A549 (cell line): ENCODE results near the gene MPP3.
A peak's percentile ranks its signal among the peaks of the same experiment; 100 is the strongest.

Source experiments
- EP300 ChIP-seq, 2 experiments: fragments of >200 bp; sonication (Bioruptor Twin); formaldehyde crosslinking; IDR thresholded peaks; 2 replicates in 1 of 2; 3 replicates in 1 of 2; pipeline ENCODE4 v1.6.1; 2016 to 2017
- ESRRA ChIP-seq: fragments of 150-350 bp; IDR thresholded peaks from 2 replicates; pipeline ENCODE4 v1.6.1; 2014; ENCODE audit warnings: mild to moderate bottlenecking, low read length, borderline replicate concordance
- JUN ChIP-seq, 2 experiments: fragments of >200 bp; sonication (Bioruptor Twin); formaldehyde crosslinking; IDR thresholded peaks; 2 replicates in 1 of 2; 3 replicates in 1 of 2; pipeline ENCODE4 v1.6.1; 2016 to 2017
- NFE2L2 ChIP-seq: fragments of 150-350 bp; conservative IDR thresholded peaks from 2 replicates; pipeline ENCODE4 v1.6.1; 2014; ENCODE audit warnings: low read length
- POLR2A ChIP-seq: IDR thresholded peaks from 2 replicates; pipeline ENCODE4 v1.6.1; 2012; ENCODE audit warnings: mild to moderate bottlenecking, low read length
- RAD21 ChIP-seq, 2 experiments: fragments of >200 bp in 1 of 2; sonication (Bioruptor Twin) in 1 of 2; formaldehyde crosslinking in 1 of 2; IDR thresholded peaks in 1 of 2; conservative IDR thresholded peaks in 1 of 2; 2 replicates in 1 of 2; 3 replicates in 1 of 2; pipeline ENCODE4 v1.6.1; 2012 to 2018; ENCODE audit warnings: inconsistent platforms in 1 of 2
- SMC3 ChIP-seq: fragments of >200 bp; sonication (Bioruptor Twin); formaldehyde crosslinking; IDR thresholded peaks from 3 replicates; pipeline ENCODE4 v1.6.1; 2018; ENCODE audit warnings: inconsistent platforms
- TF ChIP-seq, protein P1 (sequence below): fragments of >200 bp; sonication (Bioruptor Twin); formaldehyde crosslinking; IDR thresholded peaks from 3 replicates; pipeline ENCODE4 v1.5.1; 2016
- TF ChIP-seq, protein P2 (sequence below): fragments of 150-350 bp; IDR thresholded peaks from 2 replicates; pipeline ENCODE4 v1.6.1; 2014; ENCODE audit warnings: low read depth, mild to moderate bottlenecking, low read length

DNA sequence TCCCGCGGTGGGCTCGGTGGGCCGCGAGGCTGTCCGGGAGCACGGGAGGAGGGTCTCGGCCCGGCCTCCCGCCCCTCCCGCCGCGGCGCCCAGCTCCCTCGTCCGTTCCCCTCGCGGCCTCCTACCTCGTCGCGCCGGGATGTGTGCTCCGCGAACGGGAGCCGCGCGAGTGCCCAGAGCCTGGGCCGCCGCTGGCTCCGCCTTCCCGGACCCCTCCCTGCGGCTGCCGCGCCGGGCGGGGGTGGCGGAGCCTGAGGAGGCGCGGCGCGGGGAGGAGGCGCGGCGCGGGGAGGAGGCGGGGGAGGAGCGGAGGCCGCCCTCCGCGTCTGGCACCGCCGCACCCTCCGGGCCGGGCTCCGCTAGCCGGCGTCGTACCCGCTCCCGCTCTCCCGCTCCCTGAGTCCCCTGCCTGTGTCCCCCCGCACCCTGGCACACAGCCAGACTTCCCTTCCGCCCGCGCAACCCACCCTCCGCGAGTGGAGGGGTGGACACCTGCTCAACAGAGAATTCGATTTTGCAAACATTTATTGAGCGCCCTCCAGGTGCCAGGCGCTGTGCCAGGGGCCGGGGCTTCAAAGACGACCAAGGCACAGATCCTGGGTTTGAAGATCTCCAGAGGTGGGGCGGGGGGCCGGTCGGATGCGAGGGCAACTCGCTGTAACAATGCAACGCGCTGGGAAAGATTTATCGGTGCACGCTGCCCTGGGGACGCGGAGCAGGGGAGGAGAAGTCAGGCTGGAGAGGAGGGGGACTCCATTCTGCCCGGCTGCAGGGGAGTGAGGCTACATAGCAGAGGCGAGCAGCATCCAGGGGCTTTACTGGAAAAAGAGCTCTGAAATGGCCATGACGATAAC is at the start of gene MPP3:
- no peak for TF ChIP-seq EP300 (IDR thresholded peaks at IDR 0.05)
- TF ChIP-seq ESRRA: no peak
- TF ChIP-seq JUN (IDR thresholded peaks at IDR 0.05): peak in 1 of 2 experiments; percentile 65; a peak in 3 of 5 replicates
- TF ChIP-seq POLR2A: peak; percentile 72
- TF ChIP-seq, protein P1, sequence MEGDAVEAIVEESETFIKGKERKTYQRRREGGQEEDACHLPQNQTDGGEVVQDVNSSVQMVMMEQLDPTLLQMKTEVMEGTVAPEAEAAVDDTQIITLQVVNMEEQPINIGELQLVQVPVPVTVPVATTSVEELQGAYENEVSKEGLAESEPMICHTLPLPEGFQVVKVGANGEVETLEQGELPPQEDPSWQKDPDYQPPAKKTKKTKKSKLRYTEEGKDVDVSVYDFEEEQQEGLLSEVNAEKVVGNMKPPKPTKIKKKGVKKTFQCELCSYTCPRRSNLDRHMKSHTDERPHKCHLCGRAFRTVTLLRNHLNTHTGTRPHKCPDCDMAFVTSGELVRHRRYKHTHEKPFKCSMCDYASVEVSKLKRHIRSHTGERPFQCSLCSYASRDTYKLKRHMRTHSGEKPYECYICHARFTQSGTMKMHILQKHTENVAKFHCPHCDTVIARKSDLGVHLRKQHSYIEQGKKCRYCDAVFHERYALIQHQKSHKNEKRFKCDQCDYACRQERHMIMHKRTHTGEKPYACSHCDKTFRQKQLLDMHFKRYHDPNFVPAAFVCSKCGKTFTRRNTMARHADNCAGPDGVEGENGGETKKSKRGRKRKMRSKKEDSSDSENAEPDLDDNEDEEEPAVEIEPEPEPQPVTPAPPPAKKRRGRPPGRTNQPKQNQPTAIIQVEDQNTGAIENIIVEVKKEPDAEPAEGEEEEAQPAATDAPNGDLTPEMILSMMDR: no peak
- TF ChIP-seq, protein P2, sequence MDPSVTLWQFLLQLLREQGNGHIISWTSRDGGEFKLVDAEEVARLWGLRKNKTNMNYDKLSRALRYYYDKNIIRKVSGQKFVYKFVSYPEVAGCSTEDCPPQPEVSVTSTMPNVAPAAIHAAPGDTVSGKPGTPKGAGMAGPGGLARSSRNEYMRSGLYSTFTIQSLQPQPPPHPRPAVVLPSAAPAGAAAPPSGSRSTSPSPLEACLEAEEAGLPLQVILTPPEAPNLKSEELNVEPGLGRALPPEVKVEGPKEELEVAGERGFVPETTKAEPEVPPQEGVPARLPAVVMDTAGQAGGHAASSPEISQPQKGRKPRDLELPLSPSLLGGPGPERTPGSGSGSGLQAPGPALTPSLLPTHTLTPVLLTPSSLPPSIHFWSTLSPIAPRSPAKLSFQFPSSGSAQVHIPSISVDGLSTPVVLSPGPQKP: no peak
- no peak for TF ChIP-seq SMC3
- TF ChIP-seq NFE2L2: no peak
- TF ChIP-seq RAD21 (conservative IDR thresholded peaks at IDR 0.05 in 1 of 2, IDR thresholded peaks at IDR 0.05 in 1 of 2): no peak
